Hepatocyte (in vitro differentiated cells): ENCODE data around the gene CARMIL1. TPM values are rescaled to one million over a fixed set of nuclear protein-coding genes. Genes with fewer than 3 reads are reported as not detected.

Experiments used
- DNase-seq: peaks from one replicate; pipeline ENCODE4 v3.0.0-alpha.2; 2016; ENCODE audit warnings: low spot score
- H2AFZ ChIP-seq: fragments of 200-600 bp; sonication (generic); 2 replicates; pipeline ENCODE4 v1.6.0; 2016; ENCODE audit warnings: antibody characterized with exemption, mild to moderate bottlenecking
- H3K27ac ChIP-seq: fragments of 200-600 bp; sonication (generic); 2 replicates; pipeline ENCODE4 v1.5.1; 2016; ENCODE audit warnings: mild to moderate bottlenecking
- H3K27me3 ChIP-seq: fragments of 200-600 bp; sonication (generic); 2 replicates; pipeline ENCODE4 v1.6.1; 2016
- H3K36me3 ChIP-seq: fragments of 200-600 bp; sonication (generic); replicated peaks from 2 replicates; pipeline ENCODE4 v1.5.1; 2016; ENCODE audit warnings: low read depth; ENCODE audit not compliant: insufficient read depth
- H3K4me1 ChIP-seq: fragments of 200-600 bp; sonication (generic); 2 replicates; pipeline ENCODE4 v1.5.1; 2016; ENCODE audit warnings: mild to moderate bottlenecking, moderate library complexity; ENCODE audit not compliant: insufficient read depth
- H3K4me2 ChIP-seq: fragments of 200-600 bp; sonication (generic); 2 replicates; pipeline ENCODE4 v1.6.0; 2016
- H3K4me3 ChIP-seq: fragments of 200-600 bp; sonication (generic); 2 replicates; pipeline ENCODE4 v1.5.1; 2016; ENCODE audit warnings: mild to moderate bottlenecking
- H3K79me2 ChIP-seq: fragments of 200-600 bp; sonication (generic); 2 replicates; pipeline ENCODE4 v1.6.0; 2017; ENCODE audit warnings: mild to moderate bottlenecking
- H3K9me2 ChIP-seq: fragments of 200-600 bp; sonication (generic); replicated peaks from 2 replicates; pipeline ENCODE4 v1.6.0; 2017; ENCODE audit warnings: mild to moderate bottlenecking; ENCODE audit not compliant: insufficient read depth
- H3K9me3 ChIP-seq: fragments of 200-600 bp; sonication (generic); 2 replicates; pipeline ENCODE4 v1.5.1; 2016; ENCODE audit warnings: low read depth, mild to moderate bottlenecking
- H4K20me1 ChIP-seq: fragments of 200-600 bp; sonication (generic); 2 replicates; pipeline ENCODE4 v1.6.0; 2016; ENCODE audit warnings: mild to moderate bottlenecking; ENCODE audit not compliant: insufficient read depth, poor library complexity, severe bottlenecking
- CTCF ChIP-seq: fragments of 200-600 bp; sonication (generic); IDR thresholded peaks from 2 replicates; pipeline ENCODE4 v1.5.1; 2016; ENCODE audit warnings: antibody characterized with exemption, mild to moderate bottlenecking; ENCODE audit not compliant: poor library complexity
- EZH2 ChIP-seq: fragments of 200-600 bp; sonication (generic); IDR thresholded peaks from 2 replicates; pipeline ENCODE4 v1.6.1; 2016; ENCODE audit warnings: antibody characterized with exemption, mild to moderate bottlenecking, borderline replicate concordance
- EZH2phosphoT487 ChIP-seq: fragments of 200-600 bp; sonication (generic); IDR thresholded peaks from one replicate; pipeline ENCODE4 v1.6.1; 2018; ENCODE audit warnings: antibody characterized with exemption, mild to moderate bottlenecking, low read depth, moderate library complexity; ENCODE audit not compliant: unreplicated experiment, severe bottlenecking
- WGBS: methylation state at CpG from one replicate; pipeline ENCODE4 v1.1.6; 2016; ENCODE audit warnings: low lambda C conversion rate; ENCODE audit errors: missing lambda C conversion rate; 5-methylcytosine and 5-hydroxymethylcytosine counted together
- polyA plus RNA-seq: library from polyadenylated mRNA; unstranded; fragments of >200 nt; fragmentation: Nextera tagmentation; extraction: Ambion mirVana; gene quantifications from 2 replicates; pipeline ENCODE4 v1.2.1, GENCODE V29; 2016
- total RNA-seq: library from RNA; depleted of rRNA; stranded (reverse); fragments of >200 nt; gene quantifications from 2 replicates; pipeline ENCODE4 v1.2.3, GENCODE V29; 2014

Gene CARMIL1
- total and polyA plus RNA-seq, 2 experiments from 2014 or later: 19.5 to 40.6 TPM

GRCh38 chr6:25525078-25525477 lies 245.9 kb downstream of the CARMIL1 start:
- TF ChIP-seq EZH2: no peak
- no peak for TF ChIP-seq EZH2phosphoT487
- no peak for TF ChIP-seq CTCF
- peaks cover 3% of the 10 kb centered on the region for H3K4me1 ChIP-seq
- H3K4me3 ChIP-seq: no peak overlapping the region
- no peak for DNase-seq
- no peaks in the 10 kb centered on the region for H4K20me1 ChIP-seq
- no peak overlapping the region for H2AFZ ChIP-seq
- no peak overlapping the region for H3K4me2 ChIP-seq
- WGBS: 51% methylated on average over 3 of the region's 3 CpGs
- no peaks in the 10 kb centered on the region for H3K79me2 ChIP-seq
- no peak overlapping the region for H3K27ac ChIP-seq
- H3K9me3 ChIP-seq: no peaks in the 10 kb centered on the region
- H3K9me2 ChIP-seq: no peaks in the 10 kb centered on the region
- no peaks in the 10 kb centered on the region for H3K27me3 ChIP-seq
- no peaks in the 10 kb centered on the region for H3K36me3 ChIP-seq

GRCh38 chr6:25534942-25535631 lies 255.9 kb downstream of the CARMIL1 start:
- no peaks in the 10 kb centered on the region for H3K27me3 ChIP-seq
- H3K9me3 ChIP-seq: no peaks in the 10 kb centered on the region
- no peak overlapping the region for H2AFZ ChIP-seq
- H3K27ac ChIP-seq: no peak overlapping the region
- no peaks in the 10 kb centered on the region for H3K79me2 ChIP-seq
- no peaks in the 10 kb centered on the region for H4K20me1 ChIP-seq
- WGBS: 92% methylated on average over 5 of the region's 5 CpGs
- H3K4me3 ChIP-seq: no peak overlapping the region
- DNase-seq: no peak
- no peaks in the 10 kb centered on the region for H3K36me3 ChIP-seq
- no peak overlapping the region for H3K4me2 ChIP-seq
- H3K9me2 ChIP-seq: no peaks in the 10 kb centered on the region
- TF ChIP-seq CTCF: no peak
- TF ChIP-seq EZH2phosphoT487: no peak
- TF ChIP-seq EZH2: no peak
- no peaks in the 10 kb centered on the region for H3K4me1 ChIP-seq

GRCh38 chr6:25535632-25536225 lies 256.6 kb downstream of the CARMIL1 start:
- no peaks in the 10 kb centered on the region for H3K36me3 ChIP-seq
- no peaks in the 10 kb centered on the region for H3K79me2 ChIP-seq
- no peaks in the 10 kb centered on the region for H3K9me3 ChIP-seq
- no peaks in the 10 kb centered on the region for H3K27me3 ChIP-seq
- WGBS: 79% methylated on average over 4 of the region's 4 CpGs
- no peaks in the 10 kb centered on the region for H4K20me1 ChIP-seq
- H3K9me2 ChIP-seq: no peaks in the 10 kb centered on the region
- DNase-seq: no peak
- no peaks in the 10 kb centered on the region for H3K4me1 ChIP-seq
- no peak for TF ChIP-seq EZH2phosphoT487
- no peak for TF ChIP-seq EZH2
- no peak for TF ChIP-seq CTCF
- no peak overlapping the region for H3K4me2 ChIP-seq
- no peak overlapping the region for H3K4me3 ChIP-seq
- no peak overlapping the region for H2AFZ ChIP-seq
- H3K27ac ChIP-seq: no peak overlapping the region
